ENCODE results near the gene EYS.
"Not testable (repeated sequence)": the region's sequence is repeated elsewhere in the genome, so short reads cannot be mapped to it uniquely, and the experiment has no call there.

The EYS gene

DNA sequence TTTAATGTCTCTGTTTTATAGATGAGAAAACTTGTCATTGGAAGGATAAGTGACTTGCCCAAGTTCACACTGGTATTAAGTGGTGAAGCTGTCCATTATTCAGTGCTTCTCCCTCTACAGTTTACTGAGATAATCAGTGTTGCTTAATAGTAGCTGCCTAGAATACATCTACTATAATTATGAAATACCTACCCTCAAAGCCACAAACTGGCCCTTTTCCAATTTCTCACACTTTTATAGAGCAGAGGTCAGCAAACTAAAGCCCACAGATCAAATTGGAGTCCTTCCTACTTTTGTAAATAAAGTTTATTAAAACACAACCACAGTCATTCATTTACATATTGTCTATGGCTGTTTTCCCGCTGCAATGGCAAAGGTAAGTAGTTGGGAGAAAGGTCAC, 73.5 kb downstream of the EYS start:
- no peak for DNase-seq (ENCODE audit: low read depth in 3 of 3)

DNA sequence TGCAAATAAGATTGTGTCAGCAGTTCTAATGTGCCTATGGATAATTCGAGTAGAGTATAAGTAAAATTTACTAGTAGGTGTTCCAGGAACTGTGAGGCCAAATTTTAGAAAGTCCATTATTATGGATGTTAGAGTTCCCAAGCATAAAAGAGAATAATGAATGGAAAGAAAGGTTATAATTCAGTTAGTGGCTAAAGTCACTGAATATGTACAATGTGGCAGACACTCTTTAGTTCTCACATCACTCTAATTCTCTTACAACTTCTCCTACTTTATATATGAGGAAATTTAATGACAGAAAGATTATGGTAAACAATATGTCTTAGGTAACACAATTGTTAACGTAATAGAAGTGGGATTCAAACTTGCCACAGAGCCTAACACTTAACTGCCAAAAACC, 75.3 kb downstream of the EYS start:
- no peak for DNase-seq (ENCODE audit: low read depth in 3 of 3)

DNA sequence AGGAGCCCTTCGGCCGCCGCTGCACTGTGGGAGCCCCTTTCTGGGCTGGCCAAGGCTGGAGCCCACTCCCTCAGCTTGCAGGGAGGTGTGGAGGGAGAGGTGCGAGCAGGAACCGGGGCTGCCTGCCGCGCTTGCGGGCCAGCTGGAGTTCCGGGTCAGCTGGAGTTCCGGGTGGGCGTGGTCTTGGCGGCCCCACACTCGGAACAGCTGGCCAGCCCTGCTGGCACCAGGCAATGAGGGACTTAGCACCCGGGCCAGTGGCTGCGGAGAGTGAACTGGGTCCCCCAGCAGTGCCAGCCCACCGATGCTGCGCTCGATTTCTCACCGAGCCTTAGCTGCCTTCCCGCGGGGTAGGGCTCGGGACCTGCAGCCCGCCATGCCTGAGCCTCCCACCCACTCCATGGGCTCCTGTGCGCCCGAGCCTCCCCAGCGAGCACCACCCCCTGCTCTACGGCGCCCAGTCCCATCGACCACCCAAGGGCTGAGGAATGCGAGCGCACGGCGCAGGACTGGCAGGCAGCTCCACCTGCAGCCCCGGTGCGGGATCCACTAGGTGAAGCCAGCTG, 79.5 kb downstream of the EYS start:
- DNase-seq (ENCODE audit: low read depth in 3 of 3) = not testable (repeated sequence)

DNA sequence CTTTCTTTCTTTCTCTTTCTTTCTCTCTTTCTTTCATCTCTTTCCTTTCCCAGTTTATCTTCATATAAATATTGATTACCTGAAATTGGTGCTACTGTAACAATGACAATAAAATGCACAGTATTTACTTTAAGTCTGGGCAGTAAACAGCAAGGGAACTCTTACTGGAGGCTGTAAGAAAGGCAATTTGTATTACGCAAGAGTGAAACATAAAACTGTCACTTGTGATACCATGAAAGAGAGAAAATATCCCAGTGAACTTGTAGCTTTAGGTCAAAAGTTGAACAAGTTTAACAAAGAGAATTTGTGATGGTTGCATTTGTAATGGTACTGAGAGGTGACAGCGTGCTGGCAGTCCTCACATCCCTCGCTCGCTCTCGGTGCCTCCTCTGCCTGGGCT, 80.0 kb downstream of the EYS start:
- no peak for DNase-seq (ENCODE audit: low read depth in 3 of 3)

DNA sequence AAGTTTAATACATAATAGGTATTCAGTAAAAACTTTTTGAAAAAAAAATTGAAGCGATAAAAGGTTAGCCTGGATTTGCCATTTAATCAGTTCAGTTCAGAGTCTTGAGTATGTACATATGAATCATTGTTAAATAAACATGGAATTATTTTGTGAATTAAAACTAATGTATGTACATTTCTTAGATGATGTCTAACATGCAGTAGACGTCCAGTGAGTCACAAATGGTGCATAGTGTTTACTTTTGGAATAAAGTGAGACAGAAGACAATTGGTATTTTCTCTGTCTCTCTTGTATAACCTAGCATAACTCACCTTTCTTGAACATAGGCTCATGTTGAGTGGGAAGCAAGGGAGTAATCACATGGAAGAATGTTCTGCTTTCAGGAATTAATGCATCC, 83.5 kb downstream of the EYS start:
- no peak for DNase-seq (ENCODE audit: low read depth in 3 of 3)

DNA sequence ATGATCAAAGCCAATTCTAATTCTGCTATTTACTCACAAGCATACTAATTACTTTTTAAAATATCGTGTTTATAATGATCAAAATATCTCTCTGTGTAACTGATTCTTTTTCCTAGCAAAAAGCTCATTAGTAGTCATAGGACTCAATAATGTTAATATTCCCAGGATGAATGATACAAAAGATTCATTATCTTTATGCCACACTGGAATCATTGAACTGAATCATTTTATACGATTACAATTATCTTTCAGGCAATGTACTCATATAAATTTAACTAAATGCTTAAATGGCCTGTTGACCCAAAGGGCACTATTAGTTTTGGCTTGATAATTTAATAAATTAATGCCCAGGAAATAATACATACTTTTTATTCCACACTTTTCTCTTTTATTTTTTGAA, 96.3 kb downstream of the EYS start:
- DNase-seq (ENCODE audit: low read depth in 3 of 3) = no peak

DNA sequence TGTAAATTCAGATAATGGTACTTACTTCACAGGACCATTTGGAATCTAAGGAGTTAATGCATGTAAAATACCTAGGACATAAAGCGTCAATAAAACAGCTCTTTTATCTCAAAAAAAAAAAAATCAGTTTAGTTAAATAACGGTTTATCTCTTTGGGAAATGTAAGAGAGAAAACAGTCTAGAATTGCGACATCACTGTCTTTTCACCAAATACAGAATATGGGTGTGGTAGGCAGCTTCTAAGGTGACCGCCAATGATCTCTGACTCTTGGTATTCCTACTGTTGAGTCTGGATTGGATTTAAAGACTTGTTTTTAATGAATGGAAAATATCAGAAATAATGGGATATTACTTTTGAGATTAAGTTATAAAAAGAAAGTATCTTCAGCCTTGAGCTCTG, 111.5 kb downstream of the EYS start:
- DNase-seq (ENCODE audit: low read depth in 3 of 3) = no peak

DNA sequence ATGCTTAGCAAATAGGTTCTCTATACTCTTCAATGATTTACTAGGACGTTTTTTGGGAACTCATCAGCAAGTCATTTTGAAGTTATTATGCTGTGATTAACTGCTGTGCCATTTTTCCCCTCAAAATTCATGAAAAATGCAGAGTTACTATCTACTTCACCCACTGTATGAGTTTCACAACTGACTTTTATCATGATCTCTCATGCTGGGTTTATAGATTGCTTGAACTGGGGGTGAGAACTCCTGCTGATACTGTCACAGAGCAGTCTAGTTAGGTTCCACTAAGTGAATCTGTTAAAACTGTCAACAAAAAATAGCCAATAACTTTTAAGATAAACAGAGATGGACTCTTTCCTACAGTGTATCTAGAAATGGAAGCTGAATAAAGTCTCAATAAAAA, 136.7 kb downstream of the EYS start:
- no peak for DNase-seq (ENCODE audit: low read depth in 3 of 3)

DNA sequence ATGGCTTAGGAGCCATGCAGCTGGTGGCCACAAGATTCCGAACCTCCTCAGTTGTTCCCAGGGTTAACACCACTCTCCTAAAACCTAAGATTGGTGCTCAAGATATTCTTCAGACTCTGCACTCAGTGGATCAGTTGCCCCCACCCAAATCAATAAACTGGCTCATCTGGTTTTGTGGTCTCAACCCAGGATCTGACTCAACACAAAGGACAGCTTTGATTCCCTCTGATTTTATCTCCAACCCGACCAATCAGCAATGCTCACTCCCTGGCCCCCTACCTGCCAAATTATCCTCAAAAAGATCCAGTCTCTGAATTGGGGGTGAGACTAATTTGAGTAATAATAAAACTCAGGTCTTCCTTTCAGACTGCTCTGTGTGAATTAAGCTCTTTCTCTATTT, 137.5 kb downstream of the EYS start:
- DNase-seq (ENCODE audit: low read depth in 3 of 3) = no peak

DNA sequence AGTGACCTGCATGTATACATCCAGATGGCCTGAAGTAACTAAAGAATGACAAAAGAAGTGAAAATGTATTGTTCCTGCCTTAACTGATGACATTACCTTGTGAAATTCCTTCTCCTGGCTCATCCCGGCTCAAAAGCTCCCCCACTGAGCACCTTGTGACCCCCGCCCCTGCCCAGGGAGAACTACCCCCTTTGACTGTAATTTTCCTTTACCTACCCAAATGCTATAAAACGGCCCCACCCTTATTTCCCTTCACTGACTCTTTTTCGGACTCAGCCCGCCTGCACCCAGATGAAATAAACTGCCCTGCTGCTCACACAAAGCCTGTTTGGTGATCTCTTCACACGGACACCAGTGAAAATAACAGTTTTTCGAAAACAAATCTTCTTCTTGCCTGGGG, 138.0 kb downstream of the EYS start:
- DNase-seq (ENCODE audit: low read depth in 3 of 3) = not testable (repeated sequence)

DNA sequence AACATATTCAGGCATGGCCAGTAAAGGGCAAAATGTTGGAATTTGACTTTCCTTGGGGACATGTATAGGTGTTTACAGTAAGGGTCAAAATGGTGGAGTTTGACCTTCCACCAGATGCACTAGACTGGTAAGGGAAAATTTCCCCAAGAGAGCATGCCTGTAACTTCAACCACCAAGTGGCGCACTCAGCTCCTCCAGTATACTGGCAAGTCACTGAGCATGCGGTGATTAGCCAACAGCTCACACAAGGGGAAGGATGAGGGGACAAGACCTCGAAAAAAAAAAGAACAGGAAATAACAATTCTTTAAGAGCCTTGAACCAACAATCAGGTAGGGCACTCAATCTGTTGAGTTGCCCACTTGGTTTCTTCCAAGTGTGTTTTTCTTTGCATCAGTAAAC, 140.9 kb downstream of the EYS start:
- no peak for DNase-seq (ENCODE audit: low read depth in 3 of 3)

DNA sequence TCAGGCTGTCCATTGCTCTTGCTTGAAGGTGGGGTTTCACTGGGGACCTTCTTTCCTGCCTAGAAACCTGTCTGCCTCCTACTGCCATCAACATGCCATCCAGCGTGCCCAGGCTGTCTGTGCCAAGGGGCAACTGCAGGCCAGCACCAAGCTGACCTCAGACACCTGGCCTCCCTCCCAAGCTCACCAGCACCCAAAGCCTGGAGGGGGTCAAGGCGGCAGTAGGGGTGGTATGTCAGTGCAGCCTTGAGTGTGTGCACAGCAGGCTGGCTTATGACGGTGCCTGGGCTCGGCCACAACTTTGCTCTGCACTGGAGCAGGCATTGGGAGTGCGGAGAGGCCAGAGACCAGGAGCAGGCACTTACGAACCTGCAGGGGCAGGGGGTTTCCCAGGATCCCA, 149.0 kb downstream of the EYS start:
- no peak for DNase-seq (ENCODE audit: low read depth in 3 of 3)

DNA sequence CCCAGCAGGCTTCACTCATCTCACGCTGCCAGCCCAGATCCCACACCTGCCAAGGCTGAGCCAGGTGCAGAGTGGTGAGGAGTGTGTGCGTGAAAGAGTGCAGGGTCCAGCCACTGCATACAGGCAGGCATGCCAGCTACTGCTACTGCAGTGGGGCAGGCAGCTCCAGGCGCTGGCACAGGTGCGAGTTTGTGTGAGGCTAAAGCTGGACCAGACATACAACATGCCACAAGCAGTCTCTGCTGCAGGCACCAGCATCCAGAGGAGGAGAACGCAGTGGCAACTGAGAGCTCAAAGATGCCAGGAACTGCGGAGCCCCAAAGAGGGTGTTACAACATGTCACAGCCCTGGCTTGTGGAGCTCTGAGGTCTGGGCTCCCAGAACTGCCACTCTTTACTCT, 149.8 kb downstream of the EYS start:
- DNase-seq (ENCODE audit: low read depth in 3 of 3) = no peak

DNA sequence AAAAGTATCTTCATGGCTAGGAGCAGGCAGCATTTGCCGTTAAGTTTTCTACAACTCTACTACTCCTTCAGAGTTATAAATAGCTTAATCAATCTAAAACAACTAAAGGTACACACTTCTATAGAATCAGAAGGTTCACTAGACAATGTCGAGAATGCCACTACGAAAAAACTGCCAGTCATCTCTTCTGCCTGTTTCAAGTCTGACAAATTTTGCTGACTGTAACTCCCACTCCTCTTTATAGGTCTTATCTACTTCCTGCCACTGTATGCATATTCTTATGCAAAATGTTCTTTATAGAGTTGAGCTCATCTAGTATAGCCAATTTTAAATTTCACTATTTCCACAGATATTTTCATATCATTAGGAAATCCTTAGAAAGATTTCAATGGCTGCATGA, 160.1 kb downstream of the EYS start:
- DNase-seq (ENCODE audit: low read depth in 3 of 3) = no peak

DNA sequence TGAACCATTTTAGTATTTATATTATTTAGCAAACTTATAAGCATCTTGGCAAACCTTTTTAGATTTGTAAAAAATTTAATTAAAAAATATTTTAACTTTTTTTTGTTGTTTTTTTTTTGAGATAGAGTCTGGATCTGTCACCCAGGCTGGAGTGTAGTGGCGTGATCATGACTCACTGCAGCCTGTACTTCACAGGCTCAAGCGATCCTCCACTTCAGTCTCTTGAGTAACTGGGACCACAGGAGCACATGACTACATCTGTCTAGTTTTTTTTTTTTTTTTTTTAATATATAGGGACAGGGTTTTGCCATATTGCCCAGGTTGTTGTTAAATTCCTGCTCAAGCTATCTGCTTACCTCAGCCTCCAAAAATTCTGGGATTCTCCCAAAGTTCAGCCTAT, 161.1 kb downstream of the EYS start:
- DNase-seq (ENCODE audit: low read depth in 3 of 3) = no peak

DNA sequence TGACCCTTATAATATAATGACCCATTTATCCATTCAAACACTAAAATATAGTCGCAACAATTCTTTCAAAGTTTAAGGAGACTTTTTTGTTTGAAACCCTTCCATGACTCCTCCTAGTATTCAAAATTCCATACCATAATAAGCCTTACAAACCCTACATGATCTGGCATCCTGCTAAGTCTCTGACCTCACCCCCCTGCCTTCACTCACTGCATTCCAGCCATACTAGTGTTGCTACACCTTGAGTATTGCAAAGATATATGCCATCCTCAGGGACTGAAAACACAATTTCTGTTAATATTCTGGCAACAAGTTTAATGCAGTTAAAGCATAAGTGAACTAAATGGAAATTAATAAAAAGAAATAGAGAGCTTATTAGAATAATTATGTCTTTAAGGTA, 168.4 kb downstream of the EYS start:
- no peak for DNase-seq (ENCODE audit: low read depth in 3 of 3)

DNA sequence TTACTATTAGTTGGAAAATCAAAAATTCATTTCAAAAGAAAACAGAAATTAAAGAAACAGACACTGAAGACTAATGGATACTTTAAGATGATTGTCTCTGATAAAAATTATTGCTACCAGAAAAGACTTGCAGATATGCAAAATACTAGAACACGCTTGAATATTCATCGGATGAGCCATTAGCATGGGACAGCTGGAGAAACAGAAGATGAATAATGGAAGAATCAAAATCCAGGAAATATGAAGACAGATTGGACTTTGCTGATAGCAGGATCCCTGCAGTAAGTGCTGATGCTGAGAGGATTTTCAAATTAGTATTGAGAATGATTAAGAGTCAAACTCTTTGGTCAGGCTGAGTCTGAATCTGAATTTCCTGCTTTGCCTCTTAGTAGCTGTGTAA, 169.4 kb downstream of the EYS start:
- DNase-seq (ENCODE audit: low read depth in 3 of 3) = no peak

DNA sequence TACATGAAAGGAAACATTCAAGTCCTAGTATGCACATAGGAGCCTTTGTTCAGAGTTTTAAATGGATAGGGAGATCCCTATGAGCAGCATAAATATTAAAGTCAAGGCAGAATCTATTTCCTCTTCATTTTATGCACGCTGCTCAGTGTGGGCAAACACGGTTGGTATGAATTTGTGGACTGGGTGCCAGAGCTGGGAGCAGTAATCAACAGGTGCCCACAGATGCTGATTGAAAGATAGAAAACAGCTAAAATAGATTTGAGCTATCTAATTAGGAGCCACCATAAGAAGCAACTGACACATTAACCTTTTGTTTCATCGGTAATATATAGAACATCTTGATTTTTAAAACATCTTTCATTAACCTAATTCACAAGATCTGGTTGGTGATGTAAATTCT, 175.5 kb downstream of the EYS start:
- no peak for DNase-seq (ENCODE audit: low read depth in 3 of 3)

DNA sequence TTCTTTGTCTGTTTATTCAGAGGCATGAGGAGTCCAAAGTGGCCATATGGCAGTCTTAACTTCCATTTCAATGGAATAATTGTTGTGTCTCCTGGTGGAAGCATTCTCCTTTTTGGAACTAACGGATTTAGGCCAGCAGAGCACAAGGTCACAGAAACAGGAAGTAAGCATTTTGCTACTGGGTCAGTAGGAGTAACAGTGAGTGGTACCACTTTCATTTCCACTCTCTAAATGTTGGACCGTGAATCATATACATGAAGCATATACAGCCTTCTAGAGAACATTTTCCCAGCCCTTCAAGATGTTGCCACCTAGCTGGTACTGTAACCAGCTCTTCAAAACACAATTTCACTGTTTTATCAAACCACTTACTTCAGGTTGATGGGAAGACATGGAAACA, 182.8 kb downstream of the EYS start:
- no peak for DNase-seq (ENCODE audit: low read depth in 3 of 3)

DNA sequence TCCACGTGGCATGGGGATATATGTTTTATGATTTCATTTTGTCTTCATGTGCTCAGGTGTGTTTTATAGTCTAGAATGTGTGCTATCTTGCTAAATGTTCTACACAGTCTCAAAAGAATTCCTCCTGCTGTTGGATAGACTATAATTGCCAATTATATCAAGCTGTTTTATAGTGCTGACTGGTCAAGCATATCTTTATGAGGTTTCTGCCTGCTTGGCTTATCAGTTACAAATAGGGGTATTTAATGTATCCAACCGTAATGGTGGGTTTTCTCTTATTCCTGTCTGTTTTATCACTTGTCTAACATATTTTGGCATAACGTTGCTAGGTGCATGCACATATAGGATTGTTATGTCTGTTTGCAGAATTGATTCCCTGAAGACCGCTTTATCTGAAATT, 201.3 kb downstream of the EYS start:
- no peak for DNase-seq (ENCODE audit: low read depth in 3 of 3)

DNA sequence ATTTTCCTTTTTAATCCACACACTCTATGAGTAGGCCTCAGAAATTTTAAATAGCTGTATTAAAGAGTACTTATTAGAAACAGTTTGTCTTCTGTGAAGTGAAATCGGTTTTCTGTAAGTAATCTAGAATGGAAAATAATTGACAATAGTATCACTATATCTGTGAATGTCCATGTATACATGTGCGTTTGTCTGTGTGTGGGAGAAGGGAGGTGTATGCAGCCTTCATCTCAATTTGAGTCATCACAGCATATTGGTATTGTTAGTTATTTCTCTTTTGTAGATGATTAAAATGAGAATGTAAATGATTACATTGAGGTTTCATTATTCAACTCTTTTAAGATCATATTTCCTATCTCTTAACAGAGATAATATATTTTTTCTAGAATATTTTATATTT, 206.0 kb downstream of the EYS start:
- DNase-seq (ENCODE audit: low read depth in 3 of 3) = no peak

DNA sequence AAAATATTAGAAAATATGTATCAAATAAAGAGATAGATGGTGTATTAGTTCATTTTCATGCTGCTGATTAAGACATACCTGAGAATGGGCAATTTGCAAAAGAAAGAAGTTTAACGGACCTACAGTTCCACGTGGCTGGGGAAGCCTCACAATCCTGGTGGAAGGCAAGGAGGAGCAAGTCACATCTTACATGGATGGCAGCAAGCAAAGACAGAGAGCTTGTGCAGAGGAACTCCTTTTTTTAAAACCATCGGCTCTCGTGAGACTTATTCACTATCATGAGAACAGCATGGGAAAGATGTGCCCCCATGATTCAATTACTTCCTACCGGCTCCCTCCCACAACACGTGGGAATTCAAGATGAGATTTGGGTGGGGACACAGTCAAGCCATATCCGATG, 223.4 kb downstream of the EYS start:
- DNase-seq (ENCODE audit: low read depth in 3 of 3) = not testable (repeated sequence)

DNA sequence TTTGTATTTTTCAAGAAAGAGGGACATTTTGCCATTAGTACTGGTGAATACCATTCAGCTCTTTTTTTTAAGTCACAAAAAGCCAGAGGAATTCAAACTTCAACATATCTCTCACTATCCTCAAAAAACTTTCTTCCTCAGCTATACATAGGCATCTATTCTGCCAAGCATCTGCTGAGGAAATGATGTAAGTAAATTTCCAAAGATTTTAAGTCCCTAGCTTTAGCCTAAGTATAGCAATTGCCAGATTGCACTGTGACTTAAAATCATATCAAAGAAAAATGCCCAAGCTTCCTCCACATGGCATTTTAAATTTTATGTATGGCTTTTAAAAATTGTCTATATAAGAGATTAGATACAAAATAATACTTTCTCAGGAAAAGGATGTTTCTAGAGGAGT, 237.4 kb downstream of the EYS start:
- DNase-seq (ENCODE audit: low read depth in 3 of 3) = no peak

DNA sequence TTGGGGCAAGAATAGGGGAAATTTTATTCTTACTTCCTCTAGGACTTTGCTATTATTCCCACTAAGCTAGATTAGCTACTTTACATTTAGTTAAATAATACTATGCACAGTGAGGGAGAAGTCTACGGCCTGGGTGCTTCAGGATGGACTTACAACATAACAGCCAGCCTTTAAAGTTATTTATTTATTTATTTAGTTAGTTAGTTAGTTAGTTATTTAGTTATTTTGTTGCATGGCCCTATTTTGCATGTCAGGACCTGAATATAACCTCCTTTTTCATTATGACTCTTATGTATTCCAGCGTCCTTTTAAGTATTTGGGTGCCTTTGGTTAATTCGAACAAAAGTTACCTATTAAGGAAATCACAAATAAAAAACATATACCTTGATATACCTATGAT, 238.7 kb downstream of the EYS start:
- no peak for DNase-seq (ENCODE audit: low read depth in 3 of 3)

DNA sequence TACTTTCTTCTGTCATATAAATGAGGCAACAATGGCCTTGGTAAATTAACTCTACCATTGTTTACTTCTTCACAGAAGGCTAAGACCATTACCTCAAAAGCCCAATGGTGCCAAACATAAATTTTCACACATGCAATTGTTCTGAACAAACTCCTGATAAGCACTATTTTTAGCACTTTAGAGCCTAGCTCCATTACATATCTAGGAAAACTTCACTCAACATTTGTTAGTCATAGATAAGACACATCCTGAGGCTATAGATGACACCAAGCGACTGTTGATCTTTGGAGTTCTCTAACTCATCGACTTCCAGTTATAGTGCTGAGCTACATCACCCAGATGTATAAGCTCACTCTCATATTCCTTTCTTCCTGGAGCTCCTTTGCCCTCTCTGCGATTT, 245.9 kb downstream of the EYS start:
- no peak for DNase-seq (ENCODE audit: low read depth in 3 of 3)
